HG03342 (cell line): ENCODE data around the gene C10orf105.

Source experiments
- ATAC-seq: cut with Tn5 transposase; IDR thresholded peaks from one replicate; pipeline ENCODE4 v1.9.1; 2021; ENCODE audit warnings: mild to moderate bottlenecking, moderate library complexity; ENCODE audit not compliant: unreplicated experiment

Gene C10orf105

DNA sequence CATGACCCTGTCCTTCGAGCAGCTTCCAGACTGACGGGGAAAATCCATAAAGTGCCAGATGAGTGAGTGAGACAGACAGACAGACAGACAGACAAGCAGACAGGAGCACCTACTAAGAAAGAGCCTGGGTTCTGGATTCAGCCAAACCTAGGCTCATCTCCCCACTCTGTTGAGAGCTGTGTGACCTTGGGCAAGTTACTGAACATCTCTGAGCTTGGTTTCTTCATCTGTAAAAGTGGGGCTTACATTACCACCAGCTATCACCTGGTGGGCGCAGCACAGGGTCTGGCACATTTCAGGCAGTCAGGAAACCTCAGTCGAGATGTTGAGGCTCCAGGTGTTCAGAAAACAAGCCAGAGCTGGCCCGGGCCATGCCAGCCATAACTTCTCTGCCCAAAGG, 37.6 kb downstream of the C10orf105 start:
- no peak for ATAC-seq

DNA sequence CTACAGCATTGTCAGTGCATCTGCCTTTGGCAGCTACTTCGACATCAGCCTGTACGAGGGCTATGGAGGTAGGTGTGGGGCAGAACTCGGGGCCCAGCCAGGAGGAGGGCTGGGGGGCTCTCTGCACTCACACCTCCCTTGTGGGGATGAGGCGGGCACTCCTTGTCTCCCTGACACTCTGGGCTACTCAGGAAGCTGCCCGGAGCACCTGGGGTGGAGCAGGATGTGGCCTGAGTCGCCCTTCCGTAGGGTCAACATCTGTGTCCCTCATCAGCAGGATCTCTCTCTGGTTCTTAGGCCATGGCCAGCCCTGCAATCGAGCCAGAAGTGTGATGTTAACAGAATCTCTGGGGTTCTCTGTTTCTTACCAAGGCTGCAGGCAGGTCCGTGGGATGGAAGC, 40.2 kb downstream of the C10orf105 start:
- no peak for ATAC-seq

DNA sequence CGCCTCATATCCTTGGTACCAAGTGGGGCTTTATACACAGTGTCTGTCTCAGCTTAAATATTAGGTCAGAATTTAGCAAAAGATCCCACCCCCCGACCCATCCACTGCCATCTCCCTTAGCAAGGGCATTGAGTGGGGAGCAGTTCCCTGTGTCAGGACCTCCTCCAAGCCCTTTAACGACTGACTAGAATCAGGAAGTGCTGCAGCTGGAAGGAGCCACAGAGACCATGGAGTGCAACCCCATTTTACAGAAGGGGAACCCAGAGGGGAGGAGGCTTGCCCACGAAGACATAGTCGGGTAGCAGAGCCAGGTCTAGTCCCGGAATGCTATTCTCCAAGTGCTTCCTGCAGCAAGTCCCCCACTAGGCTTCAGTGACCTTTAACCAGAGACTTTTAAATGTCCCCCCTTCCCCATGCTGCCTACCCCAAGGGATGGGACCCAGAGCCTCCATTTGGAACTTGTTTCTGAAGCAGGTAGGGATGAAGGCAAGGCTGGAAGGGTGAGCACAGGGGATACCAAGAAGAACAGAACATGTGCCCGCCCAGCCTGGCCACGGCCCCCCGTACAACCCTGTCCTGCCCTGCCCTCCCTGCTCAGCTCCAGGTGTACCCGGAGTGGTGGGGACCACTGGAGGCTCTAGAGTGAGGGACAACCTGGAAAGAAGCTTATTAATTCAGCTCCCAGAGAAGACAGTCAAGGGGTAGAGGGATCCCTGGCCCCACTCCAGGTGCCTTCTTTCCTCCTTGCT, 41.3 kb downstream of the C10orf105 start:
- ATAC-seq: no peak

GRCh38 chr10:71677261-71677660, 42.3 kb downstream of the C10orf105 start:
- ATAC-seq: no peak

GRCh38 chr10:71675295-71675970, 44.1 kb downstream of the C10orf105 start:
- ATAC-seq: no peak

- no peak for ATAC-seq
Measured at GRCh38 chr10:71671994-71672946, 47.3 kb downstream of the C10orf105 start.

DNA sequence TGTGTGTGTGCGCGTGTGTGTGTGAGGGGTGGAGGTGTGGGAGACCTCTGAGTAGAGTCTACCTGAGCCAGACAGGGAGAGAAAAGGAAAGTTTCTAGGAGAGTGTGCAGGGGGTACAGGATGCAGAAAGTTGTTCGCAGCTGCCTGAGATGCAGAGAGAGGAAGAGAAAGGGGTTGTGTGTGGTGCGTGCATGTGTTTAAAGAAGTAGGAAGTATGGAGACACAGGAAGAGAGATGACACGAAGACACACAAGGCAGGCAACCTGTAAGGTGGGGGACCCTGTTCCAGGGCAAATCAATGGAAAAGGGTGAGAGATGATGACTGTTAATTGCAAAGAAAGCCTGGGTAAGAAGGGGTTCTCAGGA, 52.2 kb downstream of the C10orf105 start:
- no peak for ATAC-seq

GRCh38 chr10:71666639-71667386, 52.8 kb downstream of the C10orf105 start:
- no peak for ATAC-seq

- no peak for ATAC-seq
Measured at GRCh38 chr10:71665456-71665855, 54.1 kb downstream of the C10orf105 start.

- no peak for ATAC-seq
Measured at GRCh38 chr10:71664585-71664984, 55.0 kb downstream of the C10orf105 start.

GRCh38 chr10:71663311-71663710, 56.3 kb downstream of the C10orf105 start:
- ATAC-seq: no peak

DNA sequence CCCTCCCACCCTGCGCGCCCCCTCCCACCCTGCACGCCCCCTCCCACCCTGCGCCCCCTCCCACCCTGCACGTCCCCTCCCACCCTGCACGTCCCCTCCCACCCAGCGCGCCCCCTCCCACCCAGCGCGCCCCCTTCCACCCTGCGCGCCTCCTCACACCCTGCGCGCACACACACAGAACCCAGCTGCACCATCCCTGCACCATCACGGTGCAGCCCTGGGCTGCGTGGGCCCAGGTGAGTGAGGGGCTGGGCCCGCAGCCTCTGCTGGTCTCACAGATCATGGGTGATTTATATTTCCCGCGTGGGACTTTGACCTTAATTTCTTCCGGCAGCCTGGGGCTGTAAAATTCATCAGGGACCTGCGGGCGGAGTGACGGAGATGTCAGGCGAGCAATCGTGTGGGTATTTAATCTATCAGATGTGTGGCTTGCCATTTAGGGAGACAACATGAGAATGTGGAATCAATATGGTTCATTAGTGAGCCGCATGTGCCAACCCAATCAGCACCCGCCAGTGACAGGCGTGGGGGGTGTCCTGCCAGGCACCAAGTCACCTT, 57.7 kb downstream of the C10orf105 start:
- ATAC-seq: no peak
